ENCODE measurements around the gene KATNAL1.

GRCh38 chr13:30322428-30322827, 15.1 kb upstream of the KATNAL1 start:
- TF ChIP-seq BCL3 (IDR thresholded peaks at IDR 0.05; ENCODE audit: borderline replicate concordance, insufficient read depth, low read depth, low read length, poor library complexity, severe bottlenecking) (no peak), CREM (IDR thresholded peaks at IDR 0.05; ENCODE audit: low read depth) (no peak), NRF1 (conservative IDR thresholded peaks at IDR 0.05; ENCODE audit: low read depth, low read length) (no peak)
